Coronary artery (tissue), 2 donors: ENCODE results near the gene LRRC1.
A peak's percentile ranks its signal among the peaks of the same experiment; 100 is the strongest.

Experiments
- DNase-seq: peaks from one replicate; pipeline ENCODE4 v3.0.0-alpha.2; 2017; ENCODE audit warnings: low spot score
- H3K27ac ChIP-seq, 2 donors: fragments of 200-600 bp; sonication (generic); one replicate each; pipeline ENCODE4 v1.5.1; 2016 to 2019
- H3K4me3 ChIP-seq: fragments of 200-600 bp; sonication (generic); 2 replicates; pipeline ENCODE4 v1.5.1; 2016; ENCODE audit warnings: mild to moderate bottlenecking, moderate library complexity
- TF ChIP-seq, protein P1 (sequence below): fragments of 200-600 bp; sonication (generic); IDR thresholded peaks from one replicate; pipeline ENCODE4 v1.5.1; 2019; ENCODE audit warnings: antibody characterized with exemption

The LRRC1 gene

DNA sequence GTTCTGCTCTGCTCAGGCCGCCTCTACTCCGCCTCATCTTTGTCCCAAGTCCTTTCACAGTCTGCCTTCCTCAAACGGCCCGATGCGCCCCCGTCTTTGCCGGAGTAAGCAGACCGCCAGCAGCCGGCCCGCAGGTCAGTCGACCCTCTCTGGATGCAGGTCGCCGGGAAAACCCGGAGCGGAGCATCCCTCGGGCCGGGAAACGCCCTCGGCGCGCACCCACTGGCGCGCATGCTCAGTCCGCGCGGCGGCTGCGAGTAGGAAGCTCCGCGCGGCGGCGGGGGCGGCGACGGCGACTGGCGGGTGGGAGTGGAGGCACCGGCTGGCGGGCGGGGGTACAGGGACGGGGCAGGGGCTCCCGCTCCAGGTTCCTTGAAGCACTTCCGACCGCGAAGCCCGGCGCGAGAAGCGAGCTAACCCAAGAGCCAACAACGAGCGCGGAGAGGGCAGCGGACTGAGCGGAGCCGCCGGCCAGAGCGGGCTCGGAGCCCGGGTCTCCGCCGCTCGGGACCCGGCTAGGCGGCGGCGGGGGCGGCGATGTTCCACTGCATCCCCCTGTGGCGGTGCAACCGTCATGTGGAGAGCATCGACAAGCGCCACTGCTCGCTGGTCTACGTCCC, at the start of gene LRRC1:
LRRC1 (plus strand) TSS at position 286 of the 620 bp plus-strand sequence; CDS start at position 538, 252 bp downstream.
- Histone ChIP-seq H3K27ac (peak within 1 kb of the TSS; percentile 79 to 87), H3K4me3 (peak within 1 kb of the TSS; percentile 91)
- TF ChIP-seq, protein P1, sequence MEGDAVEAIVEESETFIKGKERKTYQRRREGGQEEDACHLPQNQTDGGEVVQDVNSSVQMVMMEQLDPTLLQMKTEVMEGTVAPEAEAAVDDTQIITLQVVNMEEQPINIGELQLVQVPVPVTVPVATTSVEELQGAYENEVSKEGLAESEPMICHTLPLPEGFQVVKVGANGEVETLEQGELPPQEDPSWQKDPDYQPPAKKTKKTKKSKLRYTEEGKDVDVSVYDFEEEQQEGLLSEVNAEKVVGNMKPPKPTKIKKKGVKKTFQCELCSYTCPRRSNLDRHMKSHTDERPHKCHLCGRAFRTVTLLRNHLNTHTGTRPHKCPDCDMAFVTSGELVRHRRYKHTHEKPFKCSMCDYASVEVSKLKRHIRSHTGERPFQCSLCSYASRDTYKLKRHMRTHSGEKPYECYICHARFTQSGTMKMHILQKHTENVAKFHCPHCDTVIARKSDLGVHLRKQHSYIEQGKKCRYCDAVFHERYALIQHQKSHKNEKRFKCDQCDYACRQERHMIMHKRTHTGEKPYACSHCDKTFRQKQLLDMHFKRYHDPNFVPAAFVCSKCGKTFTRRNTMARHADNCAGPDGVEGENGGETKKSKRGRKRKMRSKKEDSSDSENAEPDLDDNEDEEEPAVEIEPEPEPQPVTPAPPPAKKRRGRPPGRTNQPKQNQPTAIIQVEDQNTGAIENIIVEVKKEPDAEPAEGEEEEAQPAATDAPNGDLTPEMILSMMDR: no peak
- peak; percentile 91 for DNase-seq

DNA sequence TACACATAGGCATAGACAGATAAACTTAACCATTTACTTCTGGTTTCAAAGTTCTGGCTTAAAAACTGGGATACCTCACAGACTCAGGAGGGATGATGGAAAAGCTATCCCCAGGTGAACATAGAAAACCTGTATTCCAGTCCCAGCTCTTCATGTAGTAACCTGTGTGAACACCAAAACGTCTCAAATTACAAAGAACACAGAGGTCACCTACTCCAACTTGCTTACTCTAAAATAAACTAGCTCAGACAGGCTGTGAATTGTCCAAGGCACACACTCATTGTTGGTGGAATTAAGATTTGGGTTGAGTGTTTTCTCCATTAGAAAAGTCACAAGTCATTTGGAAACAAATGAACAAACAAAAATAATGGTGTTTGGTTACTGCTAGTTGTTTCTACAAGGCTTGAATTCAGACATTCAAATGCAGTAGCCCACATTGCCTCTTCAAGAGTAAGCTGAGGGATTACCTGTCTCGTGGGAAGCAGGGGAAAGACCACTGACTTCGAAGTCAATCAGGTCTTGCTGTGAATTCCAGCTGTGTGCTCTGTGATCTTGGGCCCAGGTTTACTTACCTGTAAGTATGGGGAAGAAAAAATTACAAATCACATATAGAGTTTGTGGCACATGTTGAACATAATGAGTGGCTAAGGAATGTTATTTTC, 48.2 kb upstream of the LRRC1 start:
- DNase-seq: no peak
- no peak overlapping the region for H3K27ac ChIP-seq
- H3K4me3 ChIP-seq: no peak overlapping the region
- TF ChIP-seq, protein P1: no peak

DNA sequence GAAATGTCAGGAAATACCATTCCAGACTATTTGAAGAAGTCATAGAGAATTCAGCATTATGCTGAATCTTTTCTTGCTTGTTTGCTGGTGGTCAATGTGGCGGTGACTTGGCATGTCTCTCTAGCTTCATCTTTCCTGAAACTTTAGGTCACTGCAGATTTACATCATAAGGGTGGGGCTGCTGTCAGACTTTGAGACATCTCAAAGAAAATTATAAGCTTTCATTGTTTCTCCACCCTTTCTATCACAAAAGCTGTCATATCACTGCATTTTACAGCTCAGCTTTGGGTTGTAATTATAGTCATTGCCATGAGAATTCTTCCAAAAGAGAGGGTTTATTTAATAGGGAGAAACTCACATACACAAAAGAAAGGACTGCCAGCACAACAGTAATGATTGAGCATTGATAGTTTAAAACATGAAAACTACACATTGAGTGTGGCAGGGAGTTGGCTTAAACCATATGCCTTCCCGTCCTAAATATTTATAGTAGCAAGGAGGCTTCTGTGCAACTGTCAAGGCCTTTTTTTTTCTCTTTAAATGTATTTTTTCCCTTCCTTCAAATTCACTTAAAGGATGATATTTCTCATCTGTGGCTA, 44.7 kb upstream of the LRRC1 start:
- Histone ChIP-seq H3K4me3 (no peak overlapping the region), H3K27ac (no peak overlapping the region)
- DNase-seq: no peak
- TF ChIP-seq, protein P1: no peak

- TF ChIP-seq, protein P1: no peak
- Histone ChIP-seq H3K4me3 (no peak overlapping the region), H3K27ac (no peak overlapping the region)
- DNase-seq: no peak
These were observed 43.4 kb upstream of the LRRC1 start for GRCh38 chr6:53751417-53751816.

GRCh38 chr6:53752440-53752839, 42.4 kb upstream of the LRRC1 start:
- H3K27ac ChIP-seq: no peak overlapping the region

GRCh38 chr6:53752856-53753255, 41.9 kb upstream of the LRRC1 start:
- H3K27ac ChIP-seq: no peak overlapping the region
- no peak overlapping the region for H3K4me3 ChIP-seq
- no peak for DNase-seq
- TF ChIP-seq, protein P1: no peak

More at GRCh38 chr6:53752440-53752839, 42.4 kb upstream of the LRRC1 start:
- no peak overlapping the region for H3K4me3 ChIP-seq
- no peak for DNase-seq
- TF ChIP-seq, protein P1: no peak

DNA sequence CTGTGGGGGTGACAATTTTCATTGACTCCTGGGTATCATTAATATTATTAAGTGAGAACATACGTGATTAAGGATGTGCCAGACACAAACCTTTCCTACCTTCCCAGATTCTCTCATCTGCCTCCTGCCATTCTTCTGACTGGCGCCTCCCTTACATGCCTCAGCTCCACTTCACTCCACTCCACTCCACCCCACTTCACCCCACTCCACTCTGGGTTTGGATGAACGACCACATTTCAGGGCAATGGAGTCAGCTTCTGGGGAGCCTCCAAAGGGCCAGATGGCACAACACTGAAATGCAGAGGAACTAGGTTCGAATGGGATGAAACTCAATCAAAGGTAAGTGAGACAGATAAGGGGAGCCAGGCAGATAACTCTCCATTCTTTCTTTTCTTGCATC, 40.5 kb upstream of the LRRC1 start:
- no peak for DNase-seq
- TF ChIP-seq, protein P1: no peak
- Histone ChIP-seq H3K27ac (no peak overlapping the region), H3K4me3 (no peak overlapping the region)
